Stimulated activated CD4-positive, alpha-beta T cell treated with anti-CD3 and anti-CD28 coated beads, Interleukin-2, amount 100 ng/mL, for 4 hours (primary cell): ENCODE measurements around the gene KATNAL1.

Experiments used
- DNase-seq: peaks from one replicate; pipeline ENCODE4 v3.0.0-alpha.2; 2020; ENCODE audit warnings: low read depth

Gene KATNAL1

GRCh38 chr13:30332456-30333143, 25.2 kb upstream of the KATNAL1 start:
- no peak for DNase-seq

- no peak for DNase-seq
Observed at GRCh38 chr13:30331331-30331771, 24.0 kb upstream of the KATNAL1 start.

DNA sequence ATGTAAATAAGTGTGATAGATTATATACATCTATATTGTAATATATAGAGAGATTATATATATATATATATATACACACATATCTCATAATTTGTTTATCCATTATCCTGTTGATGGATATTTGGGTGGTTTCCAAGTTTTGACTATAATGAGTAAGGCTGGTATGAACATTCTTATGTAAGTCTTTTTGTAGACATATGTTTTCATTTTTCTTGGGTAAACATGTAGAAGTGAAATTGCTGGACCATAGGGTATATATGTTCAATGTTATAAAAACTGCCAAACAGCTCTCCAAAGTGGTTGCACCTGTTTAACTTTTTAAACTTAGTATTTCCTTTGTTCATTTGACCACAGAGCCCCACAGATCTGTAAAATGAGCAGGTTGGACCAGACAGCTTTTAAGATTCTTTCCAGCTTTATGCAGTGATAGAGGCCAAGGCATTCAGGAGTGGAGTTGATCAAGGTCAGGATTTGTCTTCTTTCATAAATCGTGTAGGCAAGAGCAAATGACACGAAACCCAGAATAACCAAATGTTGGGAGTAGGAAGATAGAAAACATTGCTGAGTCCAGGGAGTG, 21.7 kb upstream of the KATNAL1 start:
- DNase-seq = no peak

DNA sequence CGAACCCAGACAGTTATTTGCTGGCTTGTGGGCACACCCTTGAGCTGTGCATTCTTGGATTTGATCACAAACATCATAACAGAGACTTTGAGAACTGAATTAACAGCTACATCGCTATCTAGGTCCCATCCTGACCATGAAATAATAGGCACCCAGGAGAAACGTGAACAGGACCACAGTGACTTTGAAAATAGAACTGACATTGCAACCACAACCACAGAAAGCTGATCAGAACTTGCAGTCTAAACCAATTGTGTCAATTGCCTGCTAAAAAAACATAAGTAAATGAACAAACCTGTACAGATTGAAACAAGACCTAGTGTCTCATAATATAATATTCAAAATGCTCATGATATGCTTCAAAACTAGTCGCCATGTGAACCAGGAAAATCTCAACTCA, 18.3 kb upstream of the KATNAL1 start:
- no peak for DNase-seq

DNA sequence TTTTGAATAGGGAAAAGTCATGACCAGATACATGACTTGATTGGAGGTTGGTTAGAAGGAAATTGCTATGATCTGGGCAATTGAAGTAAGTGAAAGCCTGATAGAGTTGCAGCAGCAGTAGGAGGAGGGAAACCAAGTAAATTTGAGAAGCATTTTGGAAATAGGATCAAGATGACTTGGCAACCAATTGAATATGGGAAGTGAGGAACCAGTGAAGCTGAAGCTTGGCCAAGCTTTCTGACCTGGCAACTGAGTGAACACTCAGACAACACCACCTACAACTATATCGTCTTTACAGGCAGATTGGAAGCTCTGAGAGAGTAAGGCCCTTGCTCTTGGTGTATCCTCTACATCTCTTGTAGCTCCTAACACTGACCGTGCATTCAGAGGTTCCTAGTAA, 16.2 kb upstream of the KATNAL1 start:
- no peak for DNase-seq

- no peak for DNase-seq
Observed at GRCh38 chr13:30322428-30322827, 15.1 kb upstream of the KATNAL1 start.

GRCh38 chr13:30321256-30321655, 13.9 kb upstream of the KATNAL1 start:
- no peak for DNase-seq

- no peak for DNase-seq
Observed at GRCh38 chr13:30319655-30320054, 12.3 kb upstream of the KATNAL1 start.

GRCh38 chr13:30319130-30319529, 11.8 kb upstream of the KATNAL1 start:
- no peak for DNase-seq

GRCh38 chr13:30318026-30318425, 10.7 kb upstream of the KATNAL1 start:
- no peak for DNase-seq

- no peak for DNase-seq
Observed at GRCh38 chr13:30314562-30314961, 7.2 kb upstream of the KATNAL1 start.

DNA sequence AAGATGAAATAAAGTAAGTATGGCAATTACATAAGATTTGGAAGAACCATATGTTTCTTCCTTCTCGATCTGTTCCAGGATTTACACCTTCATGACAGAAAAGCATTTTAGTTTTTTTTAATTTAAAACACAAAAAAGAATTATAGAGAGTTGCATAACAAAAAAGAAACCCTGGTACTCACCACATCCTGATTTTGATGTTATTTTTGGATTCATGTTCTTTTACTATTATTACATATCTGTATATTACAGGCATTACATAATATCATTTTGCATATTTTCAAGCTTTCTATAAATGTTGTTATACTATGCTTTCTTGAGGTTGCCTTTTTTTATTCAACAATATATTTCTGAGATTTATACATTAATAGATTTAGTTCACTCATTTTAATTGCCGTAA, 6.7 kb upstream of the KATNAL1 start:
- no peak for DNase-seq

DNA sequence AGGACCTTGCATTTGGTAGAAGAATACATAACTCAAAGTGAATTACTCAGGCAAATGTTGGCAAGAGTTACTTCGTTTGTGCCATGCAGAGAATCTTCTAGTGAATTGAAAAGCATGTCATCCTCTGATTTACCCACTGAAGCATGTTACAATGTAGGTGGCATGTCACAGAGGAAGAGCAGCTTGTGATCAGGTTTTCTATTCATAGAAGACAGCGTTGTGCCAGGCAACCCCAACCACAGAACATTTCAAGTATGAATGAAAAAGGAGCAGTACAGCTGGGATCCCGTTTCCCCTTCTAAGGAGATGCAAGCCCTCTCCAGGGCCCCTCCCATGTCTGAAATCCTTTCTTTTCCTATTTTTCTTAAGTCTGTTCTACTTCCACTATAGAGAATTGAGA, 6.0 kb upstream of the KATNAL1 start:
- DNase-seq = no peak

DNA sequence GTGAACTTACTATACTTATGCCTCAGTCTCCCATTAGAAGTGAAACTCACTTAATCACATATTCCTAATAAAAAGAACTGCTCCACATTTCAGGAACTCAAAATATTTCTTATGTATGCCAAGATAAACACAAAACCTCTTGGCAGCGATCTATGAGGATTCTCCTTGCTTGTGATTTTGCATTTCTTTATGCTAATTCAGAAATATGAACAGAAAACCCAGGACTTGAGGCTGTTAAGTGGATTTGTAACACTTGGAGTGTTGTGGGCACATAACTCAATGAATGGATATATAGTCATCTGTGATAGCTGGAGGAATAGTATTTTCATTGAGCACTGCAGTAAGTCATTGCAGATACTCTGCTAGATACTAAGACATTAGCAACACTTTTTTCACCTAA, 5.6 kb upstream of the KATNAL1 start:
- DNase-seq = no peak

DNA sequence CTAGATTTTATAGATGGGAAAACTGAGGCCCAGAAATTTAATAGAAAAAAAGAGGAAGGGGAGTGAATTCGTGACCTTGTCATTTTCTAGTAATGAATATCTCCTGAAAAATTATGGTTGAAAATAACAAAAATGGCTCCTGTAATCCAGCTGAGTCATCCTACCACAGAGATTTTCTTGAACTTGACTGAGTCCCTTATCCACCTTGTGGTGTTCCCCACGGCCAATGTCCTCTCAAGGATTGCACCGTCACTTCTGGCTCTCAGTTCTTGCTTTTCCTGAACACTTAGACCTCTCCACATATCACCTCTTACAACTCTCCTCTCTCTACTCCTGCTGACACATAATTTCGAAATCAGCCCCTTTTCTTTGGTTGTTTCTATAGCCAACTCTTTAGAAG, 1.2 kb upstream of the KATNAL1 start:
- DNase-seq = no peak

- DNase-seq = no peak
Observed at GRCh38 chr13:30307971-30308290, 580 bp upstream of the KATNAL1 start.

- DNase-seq = peak; percentile 82
Observed at GRCh38 chr13:30306762-30307193, 573 bp downstream of the KATNAL1 start.

DNA sequence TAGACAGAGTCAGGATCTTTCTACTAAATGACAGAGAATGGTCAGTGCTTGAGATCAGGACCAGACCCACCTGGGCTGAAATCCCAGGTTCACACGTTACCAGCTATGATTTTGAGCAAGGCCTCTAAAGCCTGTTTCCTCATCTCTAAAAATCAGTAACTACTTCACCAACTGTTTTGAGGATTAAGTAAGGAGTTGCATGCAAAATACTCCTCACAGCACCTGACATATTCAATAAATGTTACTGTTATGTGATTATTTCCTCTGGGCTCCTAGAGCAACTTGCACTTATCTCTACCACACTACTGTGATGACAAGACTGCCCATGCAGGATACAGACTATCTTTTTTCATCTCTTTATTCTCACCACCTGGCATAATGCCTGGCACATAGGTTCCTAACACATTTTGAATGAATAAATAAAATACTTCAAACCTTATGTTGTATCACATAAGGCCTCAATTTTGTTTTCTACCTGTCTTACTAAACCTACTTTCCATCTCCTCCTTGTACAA, 1.8 kb downstream of the KATNAL1 start:
- DNase-seq = no peak

- DNase-seq = no peak
Observed at GRCh38 chr13:30303269-30303668, 4.1 kb downstream of the KATNAL1 start.

DNA sequence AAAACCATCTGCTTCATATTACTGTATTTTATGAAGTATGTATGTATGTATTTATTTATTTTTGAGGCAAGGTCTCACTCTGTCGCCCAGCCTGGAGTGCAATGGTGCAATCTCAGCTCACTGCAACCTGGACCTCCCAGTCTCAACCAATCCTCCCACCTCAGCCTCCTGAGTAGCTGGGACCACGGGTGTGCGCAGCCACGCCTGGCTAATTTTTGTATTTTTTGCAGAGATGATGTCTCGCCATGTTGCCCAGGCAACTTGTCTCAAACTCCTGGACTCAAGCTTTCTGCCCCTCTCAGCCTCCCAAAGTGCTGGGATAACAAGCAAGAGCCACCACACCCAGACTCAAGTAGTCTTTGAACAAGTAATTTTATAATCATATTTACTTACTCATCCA, 5.5 kb downstream of the KATNAL1 start:
- DNase-seq = no peak

GRCh38 chr13:30300596-30300995, 6.8 kb downstream of the KATNAL1 start:
- no peak for DNase-seq

- DNase-seq = no peak
Observed at GRCh38 chr13:30299786-30300185, 7.6 kb downstream of the KATNAL1 start.

DNA sequence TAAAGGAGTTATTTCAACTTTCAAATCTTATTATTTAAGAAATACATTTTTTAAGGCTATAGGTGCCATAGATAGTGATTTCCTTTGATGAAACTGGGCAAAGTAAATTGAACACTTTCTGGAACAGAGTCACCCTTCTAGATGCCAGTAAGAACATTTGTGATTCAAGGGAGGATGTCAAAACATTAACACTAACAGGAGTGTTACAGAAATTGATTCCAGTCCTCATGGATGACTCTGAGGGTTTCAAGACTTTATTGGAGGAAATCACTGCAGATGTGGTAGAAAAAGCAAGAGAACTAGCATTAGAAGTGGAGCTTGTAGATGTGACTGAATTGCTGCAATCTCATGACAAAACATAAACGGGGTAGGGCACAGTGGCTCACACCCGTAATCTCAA, 12.2 kb downstream of the KATNAL1 start:
- no peak for DNase-seq

GRCh38 chr13:30294004-30294403, 13.3 kb downstream of the KATNAL1 start:
- DNase-seq = no peak
